Adrenal gland (tissue), 12 donors: Measurements from ENCODE around the gene FABP6. TPM values are rescaled to one million over a fixed set of nuclear protein-coding genes. Genes with fewer than 3 reads are reported as not detected.

Experiments
- DNase-seq, 7 donors: peaks; one replicate each; pipeline ENCODE4 v3.0.0-alpha.2; 2019 to 2020
- H3K27ac ChIP-seq, 5 donors: fragments of 200-600 bp; sonication (generic) in 4 of 5; 1 replicate in 3 of 5; 2 replicates in 2 of 5; pipeline versions ENCODE4 v1.5.1 to v1.8.0; 2016 to 2020; ENCODE audit warnings: mild to moderate bottlenecking in 1 of 5
- H3K27me3 ChIP-seq: fragments of 200-600 bp; 2 replicates; pipeline ENCODE4 v1.8.0; 2021
- H3K36me3 ChIP-seq, 2 donors: fragments of 200-600 bp; replicated peaks in 1 of 2; 1 replicate in 1 of 2; 2 replicates in 1 of 2; pipeline versions ENCODE4 v1.5.1 to v1.8.0; 2018 to 2022
- H3K4me1 ChIP-seq, 2 donors: fragments of 200-600 bp; replicated peaks in 1 of 2; 1 replicate in 1 of 2; 2 replicates in 1 of 2; pipeline versions ENCODE4 v1.5.1 to v1.8.0; 2018 to 2021
- H3K4me3 ChIP-seq, 4 donors: fragments of 200-600 bp; sonication (generic) in 3 of 4; one replicate each; pipeline ENCODE4 v1.5.1; 2016 to 2018
- H3K9me3 ChIP-seq, 3 donors: fragments of 200-600 bp; sonication (generic) in 1 of 3; replicated peaks in 1 of 3; 1 replicate in 2 of 3; 2 replicates in 1 of 3; pipeline versions ENCODE4 v1.5.1 to v1.8.0; 2016 to 2021
- CTCF ChIP-seq, 6 experiments: fragments of 450-650 bp in 4 of 6; fragments of 200-600 bp in 2 of 6; sonication (generic) in 1 of 6; IDR thresholded peaks; 1 replicate in 5 of 6; 2 replicates in 1 of 6; pipeline versions ENCODE4 v1.5.1 to v1.8.0; 2016 to 2021; ENCODE audit warnings: antibody characterized with exemption in 6 of 6, mild to moderate bottlenecking in 2 of 6, moderate library complexity in 1 of 6
- POLR2A ChIP-seq, 2 donors: fragments of 450-650 bp; IDR thresholded peaks; one replicate each; pipeline ENCODE4 v1.6.1; 2017; ENCODE audit warnings: antibody characterized with exemption in 2 of 2, mild to moderate bottlenecking in 2 of 2, moderate library complexity in 1 of 2
- WGBS, 4 donors: extraction: QIAGEN DNeasy Blood & Tissue Kit in 2 of 4; methylation state at CpG; one replicate each; pipeline versions ENCODE4 v1.1.5 to v1.1.7; 2013 to 2017; 5-methylcytosine and 5-hydroxymethylcytosine counted together
- intact Hi-C, 2 donors: fragments of 100-400 bp; cut with DNase I; formaldehyde crosslinking; loops; one replicate each; pipeline versions ENCODE4 v1.14.1 to v1.15.0; 2022 to 2023
- polyA plus RNA-seq, 3 donors: library from polyadenylated mRNA; stranded (reverse); fragments of 200-250 nt in 2 of 3; fragments of 350-450 nt in 1 of 3; fragmentation: Illumina TruSeq in 1 of 3; extraction: RNeasy Lipid Tissue Mini Kit (QIAGEN cat#74804) in 1 of 3; gene quantifications; one replicate each; pipeline ENCODE4 v1.2.3, GENCODE V29; 2013 to 2014
- total RNA-seq, 9 donors: library from RNA; depleted of rRNA in 4 of 9; stranded (reverse); fragments of >200 nt in 4 of 9; fragments of 120-200 nt in 1 of 9; fragmentation: NEBNext Ultra II Directional in 1 of 9; extraction: Animal tissue kit (Norgen Biotek cat#: 25700) in 1 of 9; gene quantifications; one replicate each; pipeline versions ENCODE4 v1.1.0 to v1.2.4, GENCODE V29; 2013 to 2023
- donor health status: healthy with polysubstance abuse.
- donor health status: Bipolar disorder and iron deficiency.
- donor health status: DM: yes; HTN: yes; CAD: no.
- donor health status: DM: no; HTN: no; CAD: no.
- donor health status: DM: no; HTN: no; CAD: no.
- donor health status: DM: yes; HTN: yes; CAD: no.

The FABP6 gene
- total and polyA plus RNA-seq, 12 donors, result 0.39 to 29.4 (median 9.4) TPM; not detected in 1

GRCh38 chr5:160272264-160272663 lies 43.0 kb downstream of the FABP6 start:
- Histone ChIP-seq H3K4me1 (peaks cover 14 to 15% of the 10 kb centered on the region in 2 donors), H3K9me3 (no peaks in the 10 kb centered on the region), H3K4me3 (no peak overlapping the region), H3K27me3 (no peaks in the 10 kb centered on the region), H3K36me3 (no peaks in the 10 kb centered on the region), H3K27ac (no peak overlapping the region)
- no peak for TF ChIP-seq CTCF (IDR thresholded peaks at IDR 0.05)
- TF ChIP-seq POLR2A (IDR thresholded peaks at IDR 0.05), result no peak
- intact Hi-C loops, result no loop called here
- no peak for DNase-seq
- 72 to 91% (median 82%) methylated on average over 3 of the region's 3 CpGs for WGBS, 4 donors

- peaks cover 14 to 15% of the 10 kb centered on the region in 2 donors for H3K4me1 ChIP-seq
- H3K27ac ChIP-seq, result no peak overlapping the region
- H3K4me3 ChIP-seq, result no peak overlapping the region
- intact Hi-C loops, result no loop called here
- H3K36me3 ChIP-seq, result no peaks in the 10 kb centered on the region
- no peak for TF ChIP-seq CTCF (IDR thresholded peaks at IDR 0.05)
- no peak for TF ChIP-seq POLR2A (IDR thresholded peaks at IDR 0.05)
- H3K27me3 ChIP-seq, result no peaks in the 10 kb centered on the region
- H3K9me3 ChIP-seq, result no peaks in the 10 kb centered on the region
- 93 to 99% (median 96%) methylated on average over 2 of the region's 2 CpGs for WGBS, 4 donors
- no peak for DNase-seq
Measured at GRCh38 chr5:160272889-160273288, 43.6 kb downstream of the FABP6 start.

- Histone ChIP-seq H3K36me3 (no peaks in the 10 kb centered on the region), H3K9me3 (no peaks in the 10 kb centered on the region), H3K27me3 (no peaks in the 10 kb centered on the region), H3K4me3 (no peak overlapping the region), H3K4me1 (peaks cover 2 to 3% of the 10 kb centered on the region in 2 donors), H3K27ac (no peak overlapping the region)
- intact Hi-C loops, result no loop called here
- TF ChIP-seq POLR2A (IDR thresholded peaks at IDR 0.05) (no peak), CTCF (IDR thresholded peaks at IDR 0.05) (no peak)
- 66 to 79% (median 69%) methylated on average over 3 to 5 of the region's 5 CpGs for WGBS, 4 donors
- DNase-seq, result no peak
Measured at GRCh38 chr5:160274483-160274931, 45.2 kb downstream of the FABP6 start.

- no peak overlapping the region for H3K4me3 ChIP-seq
- no peaks in the 10 kb centered on the region for H3K4me1 ChIP-seq
- H3K27me3 ChIP-seq, result no peaks in the 10 kb centered on the region
- no peaks in the 10 kb centered on the region for H3K36me3 ChIP-seq
- TF ChIP-seq CTCF (IDR thresholded peaks at IDR 0.05) (no peak), POLR2A (IDR thresholded peaks at IDR 0.05) (no peak)
- intact Hi-C loops, result no loop called here
- 62 to 76% (median 70%) methylated on average over 2 to 7 of the region's 7 CpGs for WGBS, 4 donors
- H3K27ac ChIP-seq, result no peak overlapping the region
- H3K9me3 ChIP-seq, result no peaks in the 10 kb centered on the region
- no peak for DNase-seq
Measured at GRCh38 chr5:160278343-160278742, 49.0 kb downstream of the FABP6 start.
